ENCODE data around the gene AGMO. TPM values are rescaled to one million over a fixed set of nuclear protein-coding genes. Genes with fewer than 3 reads are reported as not detected.

The AGMO gene
- total and polyA plus RNA-seq, 2 of the 8 experiments (the other 6 are each of a cell fraction or from before 2014, with no cell fraction given) = 0.22 to 0.45 TPM

GRCh38 chr7:15225981-15226380, 335.8 kb downstream of the AGMO start:
- Histone ChIP-seq H2BK15ac (ENCODE audit: low read length) (no peak overlapping the region), H2AK5ac (ENCODE audit: low read depth, low read length) (no peak overlapping the region)
- no peak for FAIRE-seq
- TF ChIP-seq SUZ12 (IDR thresholded peaks at IDR 0.05; ENCODE audit: low read length) (no peak), CBX5 (IDR thresholded peaks at IDR 0.05; ENCODE audit: low read depth, low read length) (no peak), CTBP2 (IDR thresholded peaks at IDR 0.05; ENCODE audit: borderline replicate concordance, insufficient read depth, insufficient read length, low read length) (no peak), CEBPB (IDR thresholded peaks at IDR 0.05; ENCODE audit: low read depth, low read length) (no peak), JUND (IDR thresholded peaks at IDR 0.05; ENCODE audit: low read length) (no peak), GABPA (IDR thresholded peaks at IDR 0.05; ENCODE audit: borderline replicate concordance, insufficient read depth, low read length) (no peak), MAFK (IDR thresholded peaks at IDR 0.05; ENCODE audit: low read depth, low read length) (no peak), KDM1A (IDR thresholded peaks at IDR 0.05; ENCODE audit: borderline replicate concordance, low read length) (no peak), HDAC6 (IDR thresholded peaks at IDR 0.05; ENCODE audit: low read depth, low read length) (no peak), HDAC2 (IDR thresholded peaks at IDR 0.05; ENCODE audit: borderline replicate concordance in 1 of 2, low read depth in 2 of 2, low read length in 2 of 2) (no peak), EP300 (IDR thresholded peaks at IDR 0.05; ENCODE audit: borderline replicate concordance in 1 of 2, low read depth in 2 of 2, low read length in 2 of 2) (no peak), USF2 (IDR thresholded peaks at IDR 0.05; ENCODE audit: low read length) (no peak), BACH1 (IDR thresholded peaks at IDR 0.05; ENCODE audit: low read length) (no peak)

More at GRCh38 chr7:15225981-15226380, 335.8 kb downstream of the AGMO start:
- no peak overlapping the region for H4K8ac ChIP-seq (ENCODE audit: extremely low read depth, insufficient read depth, low read length)
- H3K36me3 ChIP-seq (ENCODE audit: control insufficient read depth in 2 of 4, insufficient read depth in 4 of 4, low read length in 3 of 4) = no peaks in the 10 kb centered on the region
- no peaks in the 10 kb centered on the region for H4K20me1 ChIP-seq (replicated peaks in 1 of 2; ENCODE audit: control insufficient read depth in 1 of 2, insufficient read depth in 2 of 2, low read length in 2 of 2)
- H3K79me2 ChIP-seq (ENCODE audit: control insufficient read depth in 1 of 2, insufficient read depth in 2 of 2, low read length in 2 of 2) = no peaks in the 10 kb centered on the region
- H2BK20ac ChIP-seq (ENCODE audit: low read length) = no peak overlapping the region
- no peaks in the 10 kb centered on the region for H3K23me2 ChIP-seq (ENCODE audit: low read depth, low read length)
- H2BK120ac ChIP-seq (replicated peaks; ENCODE audit: low read depth, low read length) = no peak overlapping the region
- no peak overlapping the region for H2BK5ac ChIP-seq (ENCODE audit: low read depth, low read length)
- H2AFZ ChIP-seq (ENCODE audit: low read length) = no peak overlapping the region
- no peak overlapping the region for H3K56ac ChIP-seq (replicated peaks; ENCODE audit: insufficient read length, low read depth, low read length)
- no peaks in the 10 kb centered on the region for H3K4me1 ChIP-seq (replicated peaks in 1 of 4; ENCODE audit: control insufficient read depth in 3 of 4, insufficient read depth in 4 of 4, low read length in 3 of 4)
- no peak overlapping the region for H4K91ac ChIP-seq (replicated peaks; ENCODE audit: insufficient read length, low read length)
- no peak overlapping the region for H3K18ac ChIP-seq (ENCODE audit: extremely low read depth, low read length)
- no peak for DNase-seq (ENCODE audit: low read depth in 1 of 2, low spot score in 2 of 2)
- no peak overlapping the region for H4K5ac ChIP-seq (ENCODE audit: insufficient read length, low read depth, low read length)
- H3K27ac ChIP-seq (ENCODE audit: low read depth, low read length) = no peak overlapping the region
- CTCF ChIA-PET (ENCODE audit: partially characterized antibody) = interaction anchor here (1.1 kb wide), 1 partner anchor 27 kb away, joined by 3 read pairs; no protein-coding TSS in a partner anchor
- H3K4me3 ChIP-seq (ENCODE audit: extremely low read depth in 1 of 4, insufficient read depth in 2 of 4, low read depth in 3 of 4, low read length in 4 of 4) = no peak overlapping the region
- H3K9ac ChIP-seq (replicated peaks in 1 of 4; ENCODE audit: extremely low read depth in 1 of 4, low read depth in 3 of 4, low read length in 3 of 4) = no peak overlapping the region
- H3K9me3 ChIP-seq (ENCODE audit: insufficient read depth in 2 of 2, low read depth in 1 of 2, low read length in 1 of 2) = peaks cover 0 to 2% of the 10 kb centered on the region in 2 experiments; a peak in 1 of 4 replicates
- 100% methylated on average over 1 of the region's 1 CpG; no CpG with 5 or more reads in 1 of the 2 experiments for WGBS, 2 experiments (ENCODE audit: extremely low coverage in 1 of 2, insufficient coverage in 1 of 2, insufficient read length in 1 of 2, insufficient replicate concordance in 2 of 2, low coverage in 1 of 2, low lambda C conversion rate in 2 of 2, missing lambda C conversion rate in 1 of 2)
- H3K27me3 ChIP-seq (replicated peaks in 1 of 4; ENCODE audit: control insufficient read depth in 3 of 4, extremely low read depth in 1 of 4, insufficient read depth in 3 of 4, low read length in 3 of 4) = no peaks in the 10 kb centered on the region
- no peak overlapping the region for H3K23ac ChIP-seq (ENCODE audit: insufficient read length)
- H3K4ac ChIP-seq (replicated peaks; ENCODE audit: insufficient read length, low read depth, low read length) = no peak overlapping the region
- no peak overlapping the region for H2BK12ac ChIP-seq (ENCODE audit: low read depth, low read length)
- H3K79me1 ChIP-seq (ENCODE audit: low read depth, low read length) = no peaks in the 10 kb centered on the region
- POLR2A ChIA-PET (ENCODE audit: partially characterized antibody) = no interaction called here
- H3K14ac ChIP-seq (ENCODE audit: insufficient read length) = no peak overlapping the region
- no peak overlapping the region for H3K4me2 ChIP-seq (ENCODE audit: insufficient read depth in 1 of 2, low read depth in 2 of 2, low read length in 2 of 2)
